HepG2 (cell line): ENCODE data around the gene CKMT2. TPM values are rescaled to one million over a fixed set of nuclear protein-coding genes. Genes with fewer than 3 reads are reported as not detected.

Experiments used
- ARID2 ChIP-seq: sonication (generic); formaldehyde crosslinking; IDR thresholded peaks from 2 replicates; pipeline ENCODE4 v1.8.1; 2022; ENCODE audit warnings: mild to moderate bottlenecking, missing genetic modification reagents, borderline replicate concordance
- HDAC1 ChIP-seq: sonication (generic); formaldehyde crosslinking; IDR thresholded peaks from 2 replicates; pipeline ENCODE4 v1.5.1; 2020; ENCODE audit warnings: mild to moderate bottlenecking, missing genetic modification reagents
- HMGA1 ChIP-seq: sonication (generic); formaldehyde crosslinking; conservative IDR thresholded peaks from 2 replicates; pipeline ENCODE4 v1.4.0; 2020; ENCODE audit warnings: missing genetic modification reagents
- HNF4A ChIP-seq: sonication (generic); formaldehyde crosslinking; IDR thresholded peaks from 2 replicates; pipeline ENCODE4 v1.4.0; 2020; ENCODE audit warnings: missing genetic modification reagents
- KDM2A ChIP-seq: sonication (generic); formaldehyde crosslinking; IDR thresholded peaks from 2 replicates; pipeline ENCODE4 v1.4.0; 2020; ENCODE audit warnings: low read depth, missing genetic modification reagents, borderline replicate concordance
- MBNL3 ChIP-seq: fragments of 250-450 bp; sonication (Bioruptor Pico); conservative IDR thresholded peaks from 2 replicates; pipeline ENCODE4 v1.8.0; 2022; ENCODE audit warnings: mild to moderate bottlenecking, inconsistent platforms
- MLLT10 ChIP-seq: sonication (generic); formaldehyde crosslinking; IDR thresholded peaks from 2 replicates; pipeline ENCODE4 v1.4.0; 2020; ENCODE audit warnings: missing genetic modification reagents
- NFIB ChIP-seq: sonication (generic); formaldehyde crosslinking; IDR thresholded peaks from 2 replicates; pipeline ENCODE4 v1.9.0; 2021; ENCODE audit warnings: missing genetic modification reagents, mild to moderate bottlenecking, borderline replicate concordance
- NFKB2 ChIP-seq: sonication (generic); formaldehyde crosslinking; IDR thresholded peaks from 2 replicates; pipeline ENCODE4 v1.4.0; 2020; ENCODE audit warnings: missing genetic modification reagents, borderline replicate concordance
- POGZ ChIP-seq: sonication (generic); formaldehyde crosslinking; IDR thresholded peaks from 2 replicates; pipeline ENCODE4 v1.4.0; 2020; ENCODE audit warnings: mild to moderate bottlenecking, missing genetic modification reagents
- POLR2A ChIP-seq, 2 experiments: IDR thresholded peaks; 2 replicates each; pipeline ENCODE4 v1.6.1; 2011; ENCODE audit warnings: low read depth in 2 of 2, low read length in 2 of 2, mild to moderate bottlenecking in 1 of 2, moderate library complexity in 1 of 2; ENCODE audit not compliant: insufficient read depth in 1 of 2
- RFXANK ChIP-seq: IDR thresholded peaks from 2 replicates; pipeline ENCODE4 v1.6.1; 2016
- YEATS2 ChIP-seq: sonication (generic); formaldehyde crosslinking; IDR thresholded peaks from 2 replicates; pipeline ENCODE4 v1.4.0; 2020; ENCODE audit warnings: missing genetic modification reagents, borderline replicate concordance
- ZBTB34 ChIP-seq: sonication (generic); formaldehyde crosslinking; IDR thresholded peaks from 2 replicates; pipeline ENCODE4 v1.8.0; 2022; ENCODE audit warnings: mild to moderate bottlenecking, missing genetic modification reagents
- ZFP37 ChIP-seq: sonication (generic); formaldehyde crosslinking; IDR thresholded peaks from 2 replicates; pipeline ENCODE4 v1.4.0; 2020; ENCODE audit warnings: missing genetic modification reagents, borderline replicate concordance
- ZNF33B ChIP-seq: sonication (generic); formaldehyde crosslinking; IDR thresholded peaks from 2 replicates; pipeline ENCODE4 v1.5.1; 2020; ENCODE audit warnings: mild to moderate bottlenecking, missing genetic modification reagents
- ZNF430 ChIP-seq: sonication (generic); formaldehyde crosslinking; IDR thresholded peaks from 2 replicates; pipeline ENCODE4 v1.9.0; 2021; ENCODE audit warnings: mild to moderate bottlenecking, missing genetic modification reagents
- ZNF574 ChIP-seq: sonication (generic); formaldehyde crosslinking; IDR thresholded peaks from 2 replicates; pipeline ENCODE4 v1.4.0; 2020; ENCODE audit warnings: missing genetic modification reagents
- ZNF589 ChIP-seq: sonication (generic); formaldehyde crosslinking; conservative IDR thresholded peaks from 2 replicates; pipeline ENCODE4 v1.8.0; 2022; ENCODE audit warnings: mild to moderate bottlenecking, moderate library complexity, missing genetic modification reagents
- polyA plus RNA-seq, 8 experiments: library from polyadenylated mRNA; depleted of rRNA in 3 of 8; stranded (reverse) in 7 of 8; unstranded in 1 of 8; fragments of >200 nt; fragmentation: Illumina TruSeq in 4 of 8; extraction: Trizol in 4 of 8; gene quantifications; 2 replicates each; pipeline versions ENCODE4 v1.2.1 to v1.2.3, GENCODE V29; 2011 to 2016; ENCODE audit warnings: low read depth in 4 of 8, missing spikeins in 1 of 8, mixed read lengths in 1 of 8; ENCODE audit not compliant: insufficient read depth in 1 of 8
- total RNA-seq, 5 experiments: library from RNA; depleted of rRNA; stranded (reverse); fragments of >200 nt; fragmentation: Illumina TruSeq; extraction: Trizol; gene quantifications; 2 replicates each; pipeline ENCODE4 v1.2.3, GENCODE V29; 2016; ENCODE audit warnings: low read depth in 1 of 5
- TF ChIP-seq, protein P1 (sequence below): sonication (generic); formaldehyde crosslinking; IDR thresholded peaks from 2 replicates; pipeline ENCODE4 v1.4.0; 2020; ENCODE audit warnings: missing genetic modification reagents
- TF ChIP-seq, protein P2 (sequence below): sonication (generic); formaldehyde crosslinking; IDR thresholded peaks from 2 replicates; pipeline ENCODE4 v1.4.0; 2020; ENCODE audit warnings: missing genetic modification reagents, borderline replicate concordance

The CKMT2 gene
- total and polyA plus RNA-seq, 2 of the 13 experiments (the other 11 are each of a cell fraction or from before 2014, with no cell fraction given), result 1.2 to 8.8 TPM

DNA sequence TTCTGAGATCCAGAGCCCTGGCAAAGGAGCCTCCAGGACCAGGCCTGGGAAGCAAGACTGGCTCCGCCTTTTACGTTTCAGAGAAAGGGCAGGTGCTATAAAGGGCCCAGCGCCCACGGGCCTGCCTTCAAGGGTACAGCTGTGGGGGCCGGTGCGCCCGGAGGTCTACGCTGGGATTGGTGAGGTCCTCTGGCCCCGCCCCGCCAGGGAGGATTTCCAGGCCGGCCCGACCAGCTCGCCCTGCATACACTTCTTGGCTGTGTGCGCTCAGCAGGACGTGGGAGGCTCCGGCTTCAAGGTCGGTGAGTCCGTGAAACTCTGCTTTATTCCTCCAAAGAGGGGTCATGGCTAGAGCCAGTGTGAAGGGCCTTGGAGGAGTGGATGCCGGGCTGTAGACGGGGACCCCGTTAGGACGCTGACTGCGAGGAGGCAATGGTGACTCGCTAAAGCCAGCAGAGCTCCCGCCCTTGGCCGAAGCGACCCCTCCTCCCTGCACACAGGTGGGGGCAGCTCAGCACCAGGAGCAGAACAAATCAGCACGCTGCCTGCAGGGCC lies at the start of gene CKMT2 (continued):
- TF ChIP-seq NFKB2 (CRISPR knock-in tag) (no peak), MLLT10 (CRISPR knock-in tag) (no peak), HMGA1 (CRISPR knock-in tag) (no peak), ZNF589 (no peak), ZFP37 (CRISPR knock-in tag) (no peak), POLR2A (IDR thresholded peaks at IDR 0.05; ENCODE audit: insufficient read depth in 1 of 2, low read depth in 2 of 2, low read length in 2 of 2) (peak; percentile 46 to 81), YEATS2 (CRISPR knock-in tag) (no peak), ZNF33B (CRISPR knock-in tag) (no peak), POGZ (CRISPR knock-in tag) (peak; percentile 59; the same call in 1 of the 2 replicates), ZNF574 (CRISPR knock-in tag) (peak; percentile 26; the same call in 1 of the 2 replicates), RFXANK (CRISPR knock-in tag) (no peak), NFIB (CRISPR knock-in tag) (no peak), KDM2A (CRISPR knock-in tag) (peak; percentile 63; the same call in 1 of the 2 replicates), MBNL3 (CRISPR knock-in tag) (no peak), ZBTB34 (CRISPR knock-in tag) (no peak), ZNF430 (CRISPR knock-in tag) (no peak), HDAC1 (CRISPR knock-in tag) (0 out of 2 replicates have a peak, but pooled peaks have one; percentile 34), ARID2 (no peak), HNF4A (CRISPR knock-in tag) (no peak)
- TF ChIP-seq, protein P1, sequence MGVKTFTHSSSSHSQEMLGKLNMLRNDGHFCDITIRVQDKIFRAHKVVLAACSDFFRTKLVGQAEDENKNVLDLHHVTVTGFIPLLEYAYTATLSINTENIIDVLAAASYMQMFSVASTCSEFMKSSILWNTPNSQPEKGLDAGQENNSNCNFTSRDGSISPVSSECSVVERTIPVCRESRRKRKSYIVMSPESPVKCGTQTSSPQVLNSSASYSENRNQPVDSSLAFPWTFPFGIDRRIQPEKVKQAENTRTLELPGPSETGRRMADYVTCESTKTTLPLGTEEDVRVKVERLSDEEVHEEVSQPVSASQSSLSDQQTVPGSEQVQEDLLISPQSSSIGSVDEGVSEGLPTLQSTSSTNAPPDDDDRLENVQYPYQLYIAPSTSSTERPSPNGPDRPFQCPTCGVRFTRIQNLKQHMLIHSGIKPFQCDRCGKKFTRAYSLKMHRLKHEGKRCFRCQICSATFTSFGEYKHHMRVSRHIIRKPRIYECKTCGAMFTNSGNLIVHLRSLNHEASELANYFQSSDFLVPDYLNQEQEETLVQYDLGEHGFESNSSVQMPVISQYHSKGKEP, result no peak
- TF ChIP-seq, protein P2, sequence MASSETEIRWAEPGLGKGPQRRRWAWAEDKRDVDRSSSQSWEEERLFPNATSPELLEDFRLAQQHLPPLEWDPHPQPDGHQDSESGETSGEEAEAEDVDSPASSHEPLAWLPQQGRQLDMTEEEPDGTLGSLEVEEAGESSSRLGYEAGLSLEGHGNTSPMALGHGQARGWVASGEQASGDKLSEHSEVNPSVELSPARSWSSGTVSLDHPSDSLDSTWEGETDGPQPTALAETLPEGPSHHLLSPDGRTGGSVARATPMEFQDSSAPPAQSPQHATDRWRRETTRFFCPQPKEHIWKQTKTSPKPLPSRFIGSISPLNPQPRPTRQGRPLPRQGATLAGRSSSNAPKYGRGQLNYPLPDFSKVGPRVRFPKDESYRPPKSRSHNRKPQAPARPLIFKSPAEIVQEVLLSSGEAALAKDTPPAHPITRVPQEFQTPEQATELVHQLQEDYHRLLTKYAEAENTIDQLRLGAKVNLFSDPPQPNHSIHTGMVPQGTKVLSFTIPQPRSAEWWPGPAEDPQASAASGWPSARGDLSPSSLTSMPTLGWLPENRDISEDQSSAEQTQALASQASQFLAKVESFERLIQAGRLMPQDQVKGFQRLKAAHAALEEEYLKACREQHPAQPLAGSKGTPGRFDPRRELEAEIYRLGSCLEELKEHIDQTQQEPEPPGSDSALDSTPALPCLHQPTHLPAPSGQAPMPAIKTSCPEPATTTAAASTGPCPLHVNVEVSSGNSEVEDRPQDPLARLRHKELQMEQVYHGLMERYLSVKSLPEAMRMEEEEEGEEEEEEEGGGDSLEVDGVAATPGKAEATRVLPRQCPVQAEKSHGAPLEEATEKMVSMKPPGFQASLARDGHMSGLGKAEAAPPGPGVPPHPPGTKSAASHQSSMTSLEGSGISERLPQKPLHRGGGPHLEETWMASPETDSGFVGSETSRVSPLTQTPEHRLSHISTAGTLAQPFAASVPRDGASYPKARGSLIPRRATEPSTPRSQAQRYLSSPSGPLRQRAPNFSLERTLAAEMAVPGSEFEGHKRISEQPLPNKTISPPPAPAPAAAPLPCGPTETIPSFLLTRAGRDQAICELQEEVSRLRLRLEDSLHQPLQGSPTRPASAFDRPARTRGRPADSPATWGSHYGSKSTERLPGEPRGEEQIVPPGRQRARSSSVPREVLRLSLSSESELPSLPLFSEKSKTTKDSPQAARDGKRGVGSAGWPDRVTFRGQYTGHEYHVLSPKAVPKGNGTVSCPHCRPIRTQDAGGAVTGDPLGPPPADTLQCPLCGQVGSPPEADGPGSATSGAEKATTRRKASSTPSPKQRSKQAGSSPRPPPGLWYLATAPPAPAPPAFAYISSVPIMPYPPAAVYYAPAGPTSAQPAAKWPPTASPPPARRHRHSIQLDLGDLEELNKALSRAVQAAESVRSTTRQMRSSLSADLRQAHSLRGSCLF, result no peak
